Measurements from ENCODE around the gene KIAA0930. TPM values are rescaled to one million over a fixed set of nuclear protein-coding genes. Genes with fewer than 3 reads are reported as not detected.
"Not testable (repeated sequence)": the region's sequence is repeated elsewhere in the genome, so short reads cannot be mapped to it uniquely, and the experiment has no call there.

KIAA0930 gene
- polyA plus RNA-seq, 1 donor from 2014 or later, result 129 TPM

DNA sequence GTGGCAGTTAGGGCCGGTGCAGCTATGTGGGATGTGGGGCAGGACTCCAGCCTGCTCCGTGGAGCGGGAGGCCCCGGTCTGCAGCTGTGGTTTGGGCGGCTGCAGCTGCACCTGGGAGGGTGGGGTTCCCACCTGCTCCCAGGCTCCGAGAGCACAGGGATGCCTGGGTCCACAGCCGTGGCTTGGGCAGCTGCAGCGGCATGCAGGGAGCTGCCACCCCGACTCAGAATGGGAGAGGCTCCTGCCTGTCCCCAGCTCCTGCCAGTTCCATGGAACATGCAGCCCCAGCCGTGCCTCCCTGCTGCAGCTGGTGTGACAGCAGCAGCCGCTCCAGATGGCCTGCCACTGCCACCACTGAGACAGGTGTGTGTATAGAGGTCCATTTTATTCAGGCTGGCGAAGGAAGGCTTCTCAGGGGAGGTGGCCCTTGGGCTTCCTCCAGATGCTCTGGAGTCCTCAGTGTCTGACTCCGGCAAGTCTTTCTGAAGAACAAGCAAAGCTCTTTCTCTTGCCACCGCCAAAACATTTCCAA, 22.3 kb upstream of the KIAA0930 start:
- Histone ChIP-seq H3F3A (ENCODE audit: insufficient read depth, low read length, poor library complexity, severe bottlenecking) (no peaks in the 10 kb centered on the region), H3K9me3 (ENCODE audit: low read length) (no peaks in the 10 kb centered on the region), H3K9ac (ENCODE audit: low read length) (no peak overlapping the region), H3K9me2 (ENCODE audit: insufficient read depth, low read length) (no peaks in the 10 kb centered on the region), H3K27ac (ENCODE audit: low read length) (no peak overlapping the region), H4K20me1 (ENCODE audit: insufficient read depth) (no peaks in the 10 kb centered on the region), H3K4me3 (ENCODE audit: low read length) (no peak overlapping the region), H3K4me2 (ENCODE audit: low read length) (no peak overlapping the region), H3K79me2 (replicated peaks; ENCODE audit: insufficient read depth, low read length) (no peaks in the 10 kb centered on the region), H3K36me3 (ENCODE audit: insufficient read depth, low read length) (no peaks in the 10 kb centered on the region), H3K27me3 (ENCODE audit: insufficient read depth, low read depth, low read length) (no peaks in the 10 kb centered on the region), H2AFZ (ENCODE audit: low read depth, low read length) (no peak overlapping the region)
- no peak for TF ChIP-seq TAF1 (IDR thresholded peaks at IDR 0.05; ENCODE audit: low read depth)
- TF ChIP-seq, protein P1, sequence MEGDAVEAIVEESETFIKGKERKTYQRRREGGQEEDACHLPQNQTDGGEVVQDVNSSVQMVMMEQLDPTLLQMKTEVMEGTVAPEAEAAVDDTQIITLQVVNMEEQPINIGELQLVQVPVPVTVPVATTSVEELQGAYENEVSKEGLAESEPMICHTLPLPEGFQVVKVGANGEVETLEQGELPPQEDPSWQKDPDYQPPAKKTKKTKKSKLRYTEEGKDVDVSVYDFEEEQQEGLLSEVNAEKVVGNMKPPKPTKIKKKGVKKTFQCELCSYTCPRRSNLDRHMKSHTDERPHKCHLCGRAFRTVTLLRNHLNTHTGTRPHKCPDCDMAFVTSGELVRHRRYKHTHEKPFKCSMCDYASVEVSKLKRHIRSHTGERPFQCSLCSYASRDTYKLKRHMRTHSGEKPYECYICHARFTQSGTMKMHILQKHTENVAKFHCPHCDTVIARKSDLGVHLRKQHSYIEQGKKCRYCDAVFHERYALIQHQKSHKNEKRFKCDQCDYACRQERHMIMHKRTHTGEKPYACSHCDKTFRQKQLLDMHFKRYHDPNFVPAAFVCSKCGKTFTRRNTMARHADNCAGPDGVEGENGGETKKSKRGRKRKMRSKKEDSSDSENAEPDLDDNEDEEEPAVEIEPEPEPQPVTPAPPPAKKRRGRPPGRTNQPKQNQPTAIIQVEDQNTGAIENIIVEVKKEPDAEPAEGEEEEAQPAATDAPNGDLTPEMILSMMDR (IDR thresholded peaks at IDR 0.05; ENCODE audit: poor library complexity, severe bottlenecking), result no peak

DNA sequence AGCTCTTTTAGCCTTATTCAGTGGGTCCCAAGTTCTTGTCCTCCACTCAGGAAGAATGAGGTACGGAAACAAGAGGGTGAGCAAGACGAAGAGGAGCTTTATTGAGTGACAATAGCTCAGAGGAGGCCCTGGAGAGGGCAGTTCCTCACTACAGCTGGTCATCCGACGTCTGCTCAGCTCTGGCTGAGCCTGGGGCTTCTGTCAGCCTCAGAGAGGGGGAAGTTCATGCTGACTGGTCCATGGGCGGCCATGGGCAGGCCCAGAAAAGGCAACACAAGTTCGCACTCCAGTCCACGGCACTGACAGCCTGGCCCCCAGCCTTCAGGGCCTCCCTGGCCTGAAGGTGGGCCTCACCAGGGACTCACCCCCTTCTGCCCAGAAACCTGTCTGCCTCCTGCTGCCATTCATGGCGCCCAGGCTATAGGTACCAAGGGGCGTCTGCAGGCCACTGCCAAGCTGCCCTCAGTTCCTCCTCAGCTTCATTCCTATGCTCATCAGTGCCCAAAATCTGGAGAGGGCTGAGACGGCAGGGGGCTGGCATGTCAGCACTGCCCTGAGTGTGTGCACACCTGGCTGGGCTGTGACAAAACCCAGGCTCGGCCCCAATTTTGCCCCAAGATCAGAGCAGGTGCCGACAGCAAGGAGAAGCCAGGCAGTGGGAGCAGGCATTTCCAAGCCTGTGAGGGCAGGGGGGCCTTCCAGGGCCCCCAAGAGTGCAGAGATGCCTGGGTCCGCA, 21.7 kb upstream of the KIAA0930 start:
- Histone ChIP-seq H3K4me2 (ENCODE audit: low read length) (no peak overlapping the region), H3F3A (ENCODE audit: insufficient read depth, low read length, poor library complexity, severe bottlenecking) (no peaks in the 10 kb centered on the region), H3K79me2 (replicated peaks; ENCODE audit: insufficient read depth, low read length) (no peaks in the 10 kb centered on the region), H3K9me3 (ENCODE audit: low read length) (no peaks in the 10 kb centered on the region), H3K27ac (ENCODE audit: low read length) (no peak overlapping the region), H2AFZ (ENCODE audit: low read depth, low read length) (no peak overlapping the region), H3K4me3 (ENCODE audit: low read length) (no peak overlapping the region), H3K27me3 (ENCODE audit: insufficient read depth, low read depth, low read length) (no peaks in the 10 kb centered on the region), H4K20me1 (ENCODE audit: insufficient read depth) (no peaks in the 10 kb centered on the region), H3K9ac (ENCODE audit: low read length) (no peak overlapping the region), H3K9me2 (ENCODE audit: insufficient read depth, low read length) (no peaks in the 10 kb centered on the region), H3K36me3 (ENCODE audit: insufficient read depth, low read length) (no peaks in the 10 kb centered on the region)
- TF ChIP-seq MXI1 (conservative IDR thresholded peaks at IDR 0.05; ENCODE audit: poor library complexity, severe bottlenecking) (no peak), TAF1 (IDR thresholded peaks at IDR 0.05; ENCODE audit: low read depth) (no peak)
- TF ChIP-seq, protein P1 (IDR thresholded peaks at IDR 0.05; ENCODE audit: poor library complexity, severe bottlenecking), result no peak

DNA sequence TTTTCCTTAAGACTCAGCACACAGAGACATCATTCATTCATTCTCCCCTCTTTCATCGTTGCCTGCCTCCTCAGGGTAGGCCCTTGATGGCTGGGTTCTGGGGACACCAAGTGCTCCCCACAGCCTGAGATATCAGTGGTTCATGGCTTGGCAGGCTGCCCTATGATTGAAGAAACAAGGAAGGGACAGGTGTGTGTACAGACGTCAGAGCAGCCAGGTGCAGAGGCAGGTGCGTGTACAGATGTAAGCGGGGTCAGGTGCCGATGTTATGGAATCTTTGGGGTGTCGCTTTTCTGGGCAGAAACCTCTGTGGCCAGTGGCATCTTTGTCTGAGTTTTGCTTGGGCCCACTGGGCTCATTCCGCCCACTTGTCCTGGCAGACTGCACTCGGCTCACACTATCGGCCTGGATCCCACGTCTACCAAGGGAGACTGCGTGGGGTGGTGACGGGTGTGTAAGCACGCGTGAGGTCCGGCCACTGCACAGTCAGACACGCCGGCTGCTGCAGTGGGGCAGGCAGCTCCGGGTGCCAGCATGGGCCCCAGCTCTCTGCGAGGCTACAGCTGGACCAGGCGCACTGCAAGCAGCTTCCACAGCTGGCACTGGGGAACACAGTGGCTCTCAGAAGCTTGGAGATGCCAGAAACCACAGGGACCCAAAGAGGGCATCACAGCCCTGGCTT, 20.9 kb upstream of the KIAA0930 start:
- H3K4me3 ChIP-seq (ENCODE audit: low read length), result no peak overlapping the region
- no peak overlapping the region for H3K9ac ChIP-seq (ENCODE audit: low read length)
- TF ChIP-seq, protein P2, sequence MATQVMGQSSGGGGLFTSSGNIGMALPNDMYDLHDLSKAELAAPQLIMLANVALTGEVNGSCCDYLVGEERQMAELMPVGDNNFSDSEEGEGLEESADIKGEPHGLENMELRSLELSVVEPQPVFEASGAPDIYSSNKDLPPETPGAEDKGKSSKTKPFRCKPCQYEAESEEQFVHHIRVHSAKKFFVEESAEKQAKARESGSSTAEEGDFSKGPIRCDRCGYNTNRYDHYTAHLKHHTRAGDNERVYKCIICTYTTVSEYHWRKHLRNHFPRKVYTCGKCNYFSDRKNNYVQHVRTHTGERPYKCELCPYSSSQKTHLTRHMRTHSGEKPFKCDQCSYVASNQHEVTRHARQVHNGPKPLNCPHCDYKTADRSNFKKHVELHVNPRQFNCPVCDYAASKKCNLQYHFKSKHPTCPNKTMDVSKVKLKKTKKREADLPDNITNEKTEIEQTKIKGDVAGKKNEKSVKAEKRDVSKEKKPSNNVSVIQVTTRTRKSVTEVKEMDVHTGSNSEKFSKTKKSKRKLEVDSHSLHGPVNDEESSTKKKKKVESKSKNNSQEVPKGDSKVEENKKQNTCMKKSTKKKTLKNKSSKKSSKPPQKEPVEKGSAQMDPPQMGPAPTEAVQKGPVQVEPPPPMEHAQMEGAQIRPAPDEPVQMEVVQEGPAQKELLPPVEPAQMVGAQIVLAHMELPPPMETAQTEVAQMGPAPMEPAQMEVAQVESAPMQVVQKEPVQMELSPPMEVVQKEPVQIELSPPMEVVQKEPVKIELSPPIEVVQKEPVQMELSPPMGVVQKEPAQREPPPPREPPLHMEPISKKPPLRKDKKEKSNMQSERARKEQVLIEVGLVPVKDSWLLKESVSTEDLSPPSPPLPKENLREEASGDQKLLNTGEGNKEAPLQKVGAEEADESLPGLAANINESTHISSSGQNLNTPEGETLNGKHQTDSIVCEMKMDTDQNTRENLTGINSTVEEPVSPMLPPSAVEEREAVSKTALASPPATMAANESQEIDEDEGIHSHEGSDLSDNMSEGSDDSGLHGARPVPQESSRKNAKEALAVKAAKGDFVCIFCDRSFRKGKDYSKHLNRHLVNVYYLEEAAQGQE (IDR thresholded peaks at IDR 0.05; ENCODE audit: borderline replicate concordance), result no peak
- TF ChIP-seq POLR2AphosphoS5 (IDR thresholded peaks at IDR 0.05) (no peak), TAF1 (IDR thresholded peaks at IDR 0.05; ENCODE audit: low read depth) (no peak), SMC3 (conservative IDR thresholded peaks at IDR 0.05; ENCODE audit: poor library complexity) (no peak), EP300 (conservative IDR thresholded peaks at IDR 0.05; ENCODE audit: poor library complexity, severe bottlenecking) (no peak), MXI1 (conservative IDR thresholded peaks at IDR 0.05; ENCODE audit: poor library complexity, severe bottlenecking) (no peak), RAD21 (conservative IDR thresholded peaks at IDR 0.05) (no peak)
- no peaks in the 10 kb centered on the region for H4K20me1 ChIP-seq (ENCODE audit: insufficient read depth)
- no peaks in the 10 kb centered on the region for H3K27me3 ChIP-seq (ENCODE audit: insufficient read depth, low read depth, low read length)
- no peaks in the 10 kb centered on the region for H3K9me3 ChIP-seq (ENCODE audit: low read length)
- no peak overlapping the region for H2AFZ ChIP-seq (ENCODE audit: low read depth, low read length)
- H3K36me3 ChIP-seq (ENCODE audit: insufficient read depth, low read length), result no peaks in the 10 kb centered on the region
- H3K9me2 ChIP-seq (ENCODE audit: insufficient read depth, low read length), result no peaks in the 10 kb centered on the region
- H3K79me2 ChIP-seq (replicated peaks; ENCODE audit: insufficient read depth, low read length), result no peaks in the 10 kb centered on the region
- H3K27ac ChIP-seq (ENCODE audit: low read length), result no peak overlapping the region
- no peaks in the 10 kb centered on the region for H3F3A ChIP-seq (ENCODE audit: insufficient read depth, low read length, poor library complexity, severe bottlenecking)
- no peak overlapping the region for H3K4me2 ChIP-seq (ENCODE audit: low read length)

DNA sequence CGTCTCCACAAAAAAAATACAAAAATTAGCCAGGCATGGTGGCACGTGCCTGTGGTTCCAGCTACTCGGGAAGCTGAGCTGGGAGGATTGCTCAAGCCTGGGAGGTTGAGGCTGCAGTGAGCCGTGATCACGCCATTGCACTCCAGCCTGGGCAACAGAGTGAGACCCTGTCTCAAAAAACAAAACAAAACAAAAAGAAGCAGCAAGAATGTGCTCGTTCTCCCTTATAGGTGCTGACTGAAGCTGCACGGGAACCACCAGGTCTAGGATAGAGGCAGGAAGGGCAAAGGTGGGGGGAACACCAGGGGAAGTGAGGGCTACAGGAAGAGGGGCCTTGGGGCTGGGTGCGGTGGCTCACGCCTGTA, 19.7 kb upstream of the KIAA0930 start:
- H3K36me3 ChIP-seq (ENCODE audit: insufficient read depth, low read length); H2AFZ ChIP-seq (ENCODE audit: low read depth, low read length); H3F3A ChIP-seq (ENCODE audit: insufficient read depth, low read length, poor library complexity, severe bottlenecking); H3K4me3 ChIP-seq (ENCODE audit: low read length); H3K27me3 ChIP-seq (ENCODE audit: insufficient read depth, low read depth, low read length); H3K9ac ChIP-seq (ENCODE audit: low read length); H3K79me2 ChIP-seq (replicated peaks; ENCODE audit: insufficient read depth, low read length); H4K20me1 ChIP-seq (ENCODE audit: insufficient read depth); H3K9me3 ChIP-seq (ENCODE audit: low read length); H3K27ac ChIP-seq (ENCODE audit: low read length); H3K4me2 ChIP-seq (ENCODE audit: low read length); H3K9me2 ChIP-seq (ENCODE audit: insufficient read depth, low read length): not testable (repeated sequence)

Measured in neural cell (in vitro differentiated cells).